HEK293 (cell line): Measurements from ENCODE around the gene INCA1.
A peak's percentile ranks its signal among the peaks of the same experiment; 100 is the strongest.

Experiments used
- CTCF ChIA-PET: fragments of 350-600 bp; formaldehyde crosslinking; extraction: SDS; loops from one replicate; lab custom pipeline; 2021; ENCODE audit warnings: antibody characterized with exemption; lab: Yijun Ruan, JAX
- POLR2A ChIA-PET: fragments of 300-600 bp; formaldehyde crosslinking; extraction: SDS; loops from one replicate; lab custom pipeline; 2020; ENCODE audit warnings: antibody characterized with exemption, inconsistent platforms; lab: Yijun Ruan, JAX
- H3K27ac ChIP-seq: fragments of 200-500 bp; sonication (Bioruptor generic); 2 replicates; pipeline ENCODE4 v1.5.1; 2014; ENCODE audit warnings: low read depth, low read length, control low read depth, inconsistent platforms; ENCODE audit errors: extremely low read depth
- H3K36me3 ChIP-seq, 2 experiments: fragments of 200-500 bp in 1 of 2; sonication (Bioruptor generic) in 1 of 2; 1 replicate in 1 of 2; 2 replicates in 1 of 2; pipeline ENCODE4 v1.5.1; 2014 to 2017; ENCODE audit warnings: inconsistent platforms in 2 of 2, low read length in 2 of 2; ENCODE audit not compliant: control insufficient read depth in 2 of 2, insufficient read depth in 1 of 2
- H3K4me1 ChIP-seq: fragments of 200-500 bp; sonication (Bioruptor generic); 2 replicates; pipeline ENCODE4 v1.5.1; 2014; ENCODE audit warnings: mild to moderate bottlenecking, low read length, inconsistent platforms; ENCODE audit not compliant: control insufficient read depth, insufficient read depth
- H3K4me3 ChIP-seq: 2 replicates; pipeline ENCODE4 v1.5.1; 2011; ENCODE audit warnings: low read depth, mild to moderate bottlenecking, control low read depth, low read length, moderate library complexity
- H3K9me3 ChIP-seq: fragments of 200-500 bp; sonication (Bioruptor generic); 2 replicates; pipeline ENCODE4 v1.5.1; 2014; ENCODE audit warnings: low read depth, low read length, inconsistent platforms; ENCODE audit not compliant: control insufficient read depth, insufficient read depth
- GLIS1 ChIP-seq: fragments of 450-650 bp; formaldehyde crosslinking; IDR thresholded peaks from 2 replicates; pipeline ENCODE4 v1.5.1; 2016; ENCODE audit warnings: missing biosample characterization, missing genetic modification characterization
- KLF1 ChIP-seq: fragments of 450-650 bp; formaldehyde crosslinking; IDR thresholded peaks from 2 replicates; pipeline ENCODE4 v1.5.1; 2016; ENCODE audit warnings: missing biosample characterization, missing genetic modification characterization
- PRDM1 ChIP-seq: fragments of 450-650 bp; formaldehyde crosslinking; IDR thresholded peaks from 2 replicates; pipeline ENCODE4; 2016; ENCODE audit warnings: missing biosample characterization, missing genetic modification characterization
- SCRT1 ChIP-seq: fragments of 450-650 bp; formaldehyde crosslinking; IDR thresholded peaks from 2 replicates; pipeline ENCODE4 v1.5.1; 2016; ENCODE audit warnings: missing biosample characterization, missing genetic modification characterization, borderline replicate concordance
- SETDB1 ChIP-seq: IDR thresholded peaks from one replicate; pipeline ENCODE4 v1.6.1; 2017; ENCODE audit warnings: mild to moderate bottlenecking, low read length, moderate library complexity, mixed read lengths; ENCODE audit not compliant: insufficient read length
- WT1 ChIP-seq: fragments of 450-650 bp; formaldehyde crosslinking; IDR thresholded peaks from 2 replicates; pipeline ENCODE4 v1.5.1; 2016; ENCODE audit warnings: missing biosample characterization, missing genetic modification characterization
- ZFP69B ChIP-seq: fragments of 450-650 bp; formaldehyde crosslinking; IDR thresholded peaks from 2 replicates; pipeline ENCODE4 v1.5.1; 2016; ENCODE audit warnings: missing biosample characterization, missing genetic modification characterization
- ZNF140 ChIP-seq: fragments of 450-650 bp; formaldehyde crosslinking; IDR thresholded peaks from 2 replicates; pipeline ENCODE4 v1.5.1; 2016; ENCODE audit warnings: missing biosample characterization, missing genetic modification characterization
- ZNF146 ChIP-seq: fragments of 450-650 bp; formaldehyde crosslinking; IDR thresholded peaks from 2 replicates; pipeline ENCODE4 v1.5.1; 2016; ENCODE audit warnings: missing biosample characterization, missing genetic modification characterization
- ZNF239 ChIP-seq: fragments of 450-650 bp; formaldehyde crosslinking; IDR thresholded peaks from 2 replicates; pipeline ENCODE4 v1.5.1; 2016; ENCODE audit warnings: missing biosample characterization, missing genetic modification characterization
- ZNF350 ChIP-seq: fragments of 450-650 bp; formaldehyde crosslinking; IDR thresholded peaks from 2 replicates; pipeline ENCODE4 v1.5.0; 2017; ENCODE audit warnings: missing biosample characterization, mild to moderate bottlenecking, missing genetic modification characterization
- ZNF366 ChIP-seq: fragments of 450-650 bp; formaldehyde crosslinking; conservative IDR thresholded peaks from 2 replicates; pipeline ENCODE4 v1.5.1; 2016; ENCODE audit warnings: missing biosample characterization, missing genetic modification characterization
- ZNF423 ChIP-seq: fragments of 450-650 bp; formaldehyde crosslinking; IDR thresholded peaks from 2 replicates; pipeline ENCODE4 v1.5.1; 2016; ENCODE audit warnings: missing biosample characterization, missing genetic modification characterization
- ZNF433 ChIP-seq: fragments of 450-650 bp; formaldehyde crosslinking; IDR thresholded peaks from 2 replicates; pipeline ENCODE4 v1.5.1; 2016; ENCODE audit warnings: missing biosample characterization, missing genetic modification characterization, low read depth
- ZNF488 ChIP-seq: fragments of 450-650 bp; formaldehyde crosslinking; IDR thresholded peaks from 2 replicates; pipeline ENCODE4 v1.5.1; 2016; ENCODE audit warnings: missing biosample characterization, missing genetic modification characterization
- ZNF518A ChIP-seq: fragments of 450-650 bp; formaldehyde crosslinking; conservative IDR thresholded peaks from 2 replicates; pipeline ENCODE4 v1.5.1; 2016; ENCODE audit warnings: low read depth, missing biosample characterization, missing genetic modification characterization
- ZNF76 ChIP-seq: fragments of 450-650 bp; formaldehyde crosslinking; IDR thresholded peaks from 2 replicates; pipeline ENCODE4; 2016; ENCODE audit warnings: low read depth, missing biosample characterization, missing genetic modification characterization, borderline replicate concordance
- TF ChIP-seq, protein P1 (sequence below): fragments of 450-650 bp; formaldehyde crosslinking; IDR thresholded peaks from 2 replicates; pipeline ENCODE4 v1.5.1; 2016; ENCODE audit warnings: missing biosample characterization, missing genetic modification characterization
- TF ChIP-seq, protein P2 (sequence below): fragments of 450-650 bp; formaldehyde crosslinking; IDR thresholded peaks from 2 replicates; pipeline ENCODE4 v1.5.1; 2016; ENCODE audit warnings: missing biosample characterization, missing genetic modification characterization

Gene INCA1

DNA sequence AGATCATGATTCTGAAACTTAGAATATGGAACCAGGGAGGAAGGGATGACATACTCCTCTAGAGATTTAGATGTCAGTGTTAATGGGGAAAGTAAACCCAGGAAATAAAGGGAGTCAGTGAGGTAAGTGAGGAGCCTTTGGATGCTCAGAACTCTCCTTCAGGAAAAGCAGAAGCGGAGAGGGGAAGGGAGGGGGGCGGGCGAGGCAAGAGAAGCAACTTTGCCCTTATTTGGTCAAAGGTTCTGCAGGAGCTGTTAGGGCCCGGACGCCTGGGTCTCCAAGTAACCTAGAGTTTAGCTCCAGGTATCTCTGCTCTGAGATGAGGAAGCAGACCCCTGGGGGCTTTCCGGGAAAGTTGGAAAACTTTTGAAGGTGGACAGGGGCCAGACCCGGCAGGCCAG is 50.3 kb downstream of the INCA1 start:
- H3K4me3 ChIP-seq, result peak overlapping the region; percentile 97
- H3K27ac ChIP-seq, result peak overlapping the region; percentile 99
- ChIA-PET CTCF (interaction anchor here (0.5 to 2.5 kb wide), 3 partner anchors 38 to 1559 kb away, joined by 4 to 11 read pairs (median 6); partner anchors contain the start of gene CAMTA2), POLR2A (interaction anchor here (0.7 to 17.9 kb wide), 7 partner anchors 8 to 157 kb away, joined by 3 to 358 read pairs (median 7); partner anchors contain the start of genes INCA1, KIF1C, RNF167 and SLC25A11)
- peaks cover 33 to 53% of the 10 kb centered on the region in 2 experiments for H3K36me3 ChIP-seq
- TF ChIP-seq ZNF350 (tag by site-specific recombination), result no peak
- TF ChIP-seq ZNF488 (tag by site-specific recombination), result no peak
- TF ChIP-seq, protein P1, sequence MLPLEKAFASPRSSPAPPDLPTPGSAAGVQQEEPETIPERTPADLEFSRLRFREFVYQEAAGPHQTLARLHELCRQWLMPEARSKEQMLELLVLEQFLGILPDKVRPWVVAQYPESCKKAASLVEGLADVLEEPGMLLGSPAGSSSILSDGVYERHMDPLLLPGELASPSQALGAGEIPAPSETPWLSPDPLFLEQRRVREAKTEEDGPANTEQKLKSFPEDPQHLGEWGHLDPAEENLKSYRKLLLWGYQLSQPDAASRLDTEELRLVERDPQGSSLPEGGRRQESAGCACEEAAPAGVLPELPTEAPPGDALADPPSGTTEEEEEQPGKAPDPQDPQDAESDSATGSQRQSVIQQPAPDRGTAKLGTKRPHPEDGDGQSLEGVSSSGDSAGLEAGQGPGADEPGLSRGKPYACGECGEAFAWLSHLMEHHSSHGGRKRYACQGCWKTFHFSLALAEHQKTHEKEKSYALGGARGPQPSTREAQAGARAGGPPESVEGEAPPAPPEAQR (tag by site-specific recombination), result no peak
- 0 out of 2 replicates have a peak, but pooled peaks have one; percentile 8 for TF ChIP-seq ZNF366 (tag by site-specific recombination)
- no peak for TF ChIP-seq ZNF423 (tag by site-specific recombination)
- TF ChIP-seq KLF1, result no peak
- TF ChIP-seq ZNF146, result no peak
- no peak for TF ChIP-seq ZNF140 (tag by site-specific recombination)
- no peak for TF ChIP-seq ZNF518A (tag by site-specific recombination)
- no peak for TF ChIP-seq SCRT1 (tag by site-specific recombination)
- no peak for TF ChIP-seq ZNF239 (tag by site-specific recombination)
- no peak for TF ChIP-seq GLIS1 (tag by site-specific recombination)
- TF ChIP-seq, protein P2, sequence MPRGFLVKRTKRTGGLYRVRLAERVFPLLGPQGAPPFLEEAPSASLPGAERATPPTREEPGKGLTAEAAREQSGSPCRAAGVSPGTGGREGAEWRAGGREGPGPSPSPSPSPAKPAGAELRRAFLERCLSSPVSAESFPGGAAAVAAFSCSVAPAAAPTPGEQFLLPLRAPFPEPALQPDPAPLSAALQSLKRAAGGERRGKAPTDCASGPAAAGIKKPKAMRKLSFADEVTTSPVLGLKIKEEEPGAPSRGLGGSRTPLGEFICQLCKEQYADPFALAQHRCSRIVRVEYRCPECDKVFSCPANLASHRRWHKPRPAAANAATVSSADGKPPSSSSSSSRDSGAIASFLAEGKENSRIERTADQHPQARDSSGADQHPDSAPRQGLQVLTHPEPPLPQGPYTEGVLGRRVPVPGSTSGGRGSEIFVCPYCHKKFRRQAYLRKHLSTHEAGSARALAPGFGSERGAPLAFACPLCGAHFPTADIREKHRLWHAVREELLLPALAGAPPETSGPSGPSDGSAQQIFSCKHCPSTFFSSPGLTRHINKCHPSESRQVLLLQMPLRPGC (tag by site-specific recombination), result no peak
- 0 out of 2 replicates have a peak, but pooled peaks have one; percentile 26 for TF ChIP-seq WT1 (tag by site-specific recombination)
- peak; percentile 86 for TF ChIP-seq PRDM1 (tag by site-specific recombination)
- TF ChIP-seq ZNF433, result no peak
- no peak for TF ChIP-seq ZNF76 (tag by site-specific recombination)
- TF ChIP-seq SETDB1, result no peak
- no peak for TF ChIP-seq ZFP69B (tag by site-specific recombination)
- peaks cover 21% of the 10 kb centered on the region for H3K4me1 ChIP-seq
- H3K9me3 ChIP-seq, result no peaks in the 10 kb centered on the region
